HCT116 (cell line): ENCODE data around the gene MOB3A.

Source experiments
- ATF3 ChIP-seq: IDR thresholded peaks from 2 replicates; pipeline ENCODE4 v1.6.1; 2012
- CEBPB ChIP-seq: IDR thresholded peaks from 2 replicates; pipeline ENCODE4 v1.6.1; 2012; ENCODE audit warnings: low read depth
- CTCF ChIP-seq, 3 experiments: fragments of 200-600 bp in 1 of 3; sonication (generic) in 1 of 3; IDR thresholded peaks in 2 of 3; conservative IDR thresholded peaks in 1 of 3; 2 replicates each; pipeline ENCODE4 v1.5.1; 2012 to 2017; ENCODE audit warnings: low read depth in 2 of 3, low read length in 2 of 3, antibody characterized with exemption in 1 of 3, borderline replicate concordance in 1 of 3, control low read depth in 1 of 3, mild to moderate bottlenecking in 1 of 3, mixed read lengths in 1 of 3, mixed run types in 1 of 3, moderate library complexity in 1 of 3; ENCODE audit not compliant: insufficient read depth in 1 of 3
- EZH2 ChIP-seq: fragments of 200-600 bp; sonication (generic); IDR thresholded peaks from 2 replicates; pipeline ENCODE4 v1.6.1; 2017; ENCODE audit warnings: antibody characterized with exemption, mixed run types
- FOSL1 ChIP-seq: IDR thresholded peaks from 2 replicates; pipeline ENCODE4 v1.6.1; 2012; ENCODE audit warnings: low read depth
- POLR2A ChIP-seq: IDR thresholded peaks from 2 replicates; pipeline ENCODE4 v1.7.0; 2011; ENCODE audit warnings: borderline replicate concordance; ENCODE audit not compliant: insufficient read depth, insufficient read length; ENCODE audit errors: extremely low read depth
- POLR2AphosphoS5 ChIP-seq: IDR thresholded peaks from 2 replicates; pipeline ENCODE4 v1.6.1; 2011; ENCODE audit warnings: mild to moderate bottlenecking, low read depth, low read length, moderate library complexity
- RAD21 ChIP-seq: IDR thresholded peaks from 2 replicates; pipeline ENCODE4 v1.6.1; 2012; ENCODE audit warnings: low read depth, mild to moderate bottlenecking
- SIN3A ChIP-seq: IDR thresholded peaks from 2 replicates; pipeline ENCODE4 v1.6.1; 2012; ENCODE audit warnings: low read depth
- SP1 ChIP-seq: IDR thresholded peaks from 2 replicates; pipeline ENCODE4 v1.6.1; 2012; ENCODE audit warnings: low read depth
- YY1 ChIP-seq: IDR thresholded peaks from 2 replicates; pipeline ENCODE4 v1.6.1; 2011; ENCODE audit warnings: low read length, low read depth, moderate library complexity, mild to moderate bottlenecking; ENCODE audit not compliant: insufficient replicate concordance; ENCODE audit errors: extremely low read depth
- ZNF274 ChIP-seq: fragments of 200-500 bp; sonication (Bioruptor generic); IDR thresholded peaks from 2 replicates; pipeline ENCODE4 v1.6.1; 2014; ENCODE audit warnings: mild to moderate bottlenecking, low read depth, low read length, inconsistent platforms
- TF ChIP-seq, protein P1 (sequence below): IDR thresholded peaks from 2 replicates; pipeline ENCODE4 v1.6.1; 2012

GRCh38 chr19:2041433-2041682 is 54.8 kb downstream of the MOB3A start:
- no peak for TF ChIP-seq CTCF (IDR thresholded peaks at IDR 0.05 in 2 of 3, conservative IDR thresholded peaks at IDR 0.05 in 1 of 3; ENCODE audit: borderline replicate concordance in 1 of 3, insufficient read depth in 1 of 3, low read depth in 2 of 3, low read length in 2 of 3)
- no peak for TF ChIP-seq RAD21
- no peak for TF ChIP-seq EZH2
- no peak for TF ChIP-seq POLR2A
- TF ChIP-seq, protein P1, sequence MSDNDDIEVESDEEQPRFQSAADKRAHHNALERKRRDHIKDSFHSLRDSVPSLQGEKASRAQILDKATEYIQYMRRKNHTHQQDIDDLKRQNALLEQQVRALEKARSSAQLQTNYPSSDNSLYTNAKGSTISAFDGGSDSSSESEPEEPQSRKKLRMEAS, result no peak
- no peak for TF ChIP-seq CEBPB
- no peak for TF ChIP-seq FOSL1
- no peak for TF ChIP-seq ZNF274
- no peak for TF ChIP-seq YY1
- no peak for TF ChIP-seq POLR2AphosphoS5
- no peak for TF ChIP-seq SP1
- TF ChIP-seq SIN3A, result no peak
- no peak for TF ChIP-seq ATF3
